KMS-11 (cell line): ENCODE measurements around the gene CRACDL.

Experiments used
- H2AFZ ChIP-seq: fragments of 200-600 bp; sonication (generic); 2 replicates; pipeline ENCODE4 v1.6.1; 2016; ENCODE audit warnings: antibody characterized with exemption, mixed run types, low read depth
- H3K27ac ChIP-seq: fragments of 200-600 bp; sonication (generic); 2 replicates; pipeline ENCODE4 v1.6.1; 2016; ENCODE audit warnings: mild to moderate bottlenecking, mixed run types
- H3K27me3 ChIP-seq: fragments of 200-600 bp; sonication (generic); 2 replicates; pipeline ENCODE4 v1.6.1; 2017; ENCODE audit warnings: mild to moderate bottlenecking, low read depth, mixed run types, moderate library complexity; ENCODE audit not compliant: insufficient read depth
- H3K36me3 ChIP-seq: fragments of 200-600 bp; sonication (generic); 2 replicates; pipeline ENCODE4 v1.6.1; 2017; ENCODE audit warnings: mild to moderate bottlenecking, mixed run types; ENCODE audit not compliant: insufficient read depth
- H3K4me1 ChIP-seq: fragments of 200-600 bp; sonication (generic); 2 replicates; pipeline ENCODE4 v1.6.1; 2016; ENCODE audit warnings: mild to moderate bottlenecking, low read depth, mixed run types; ENCODE audit not compliant: poor library complexity, severe bottlenecking
- H3K4me2 ChIP-seq: fragments of 200-600 bp; sonication (generic); 2 replicates; pipeline ENCODE4 v1.7.0; 2016; ENCODE audit warnings: mild to moderate bottlenecking, mixed run types
- H3K4me3 ChIP-seq: fragments of 200-600 bp; sonication (generic); IDR thresholded peaks from 2 replicates; pipeline ENCODE4 v1.6.1; 2017; ENCODE audit warnings: low read depth, low read length, mixed read lengths; ENCODE audit not compliant: insufficient read depth
- H3K79me2 ChIP-seq: fragments of 200-600 bp; sonication (generic); 2 replicates; pipeline ENCODE4 v1.6.1; 2016; ENCODE audit warnings: low read depth, mixed run types; ENCODE audit not compliant: insufficient read depth
- H3K9ac ChIP-seq: fragments of 200-600 bp; sonication (generic); 2 replicates; pipeline ENCODE4 v1.6.1; 2016; ENCODE audit warnings: mild to moderate bottlenecking, mixed run types
- H4K20me1 ChIP-seq: fragments of 200-600 bp; sonication (generic); 2 replicates; pipeline ENCODE4 v1.6.1; 2016; ENCODE audit warnings: mild to moderate bottlenecking, mixed run types; ENCODE audit not compliant: insufficient read depth
- TF ChIP-seq, protein P1 (sequence below): fragments of 200-600 bp; sonication (generic); conservative IDR thresholded peaks from 2 replicates; pipeline ENCODE4 v1.6.1; 2017; ENCODE audit warnings: low read depth, mild to moderate bottlenecking, antibody characterized with exemption, low read length, moderate library complexity, mixed read lengths

The CRACDL gene

DNA sequence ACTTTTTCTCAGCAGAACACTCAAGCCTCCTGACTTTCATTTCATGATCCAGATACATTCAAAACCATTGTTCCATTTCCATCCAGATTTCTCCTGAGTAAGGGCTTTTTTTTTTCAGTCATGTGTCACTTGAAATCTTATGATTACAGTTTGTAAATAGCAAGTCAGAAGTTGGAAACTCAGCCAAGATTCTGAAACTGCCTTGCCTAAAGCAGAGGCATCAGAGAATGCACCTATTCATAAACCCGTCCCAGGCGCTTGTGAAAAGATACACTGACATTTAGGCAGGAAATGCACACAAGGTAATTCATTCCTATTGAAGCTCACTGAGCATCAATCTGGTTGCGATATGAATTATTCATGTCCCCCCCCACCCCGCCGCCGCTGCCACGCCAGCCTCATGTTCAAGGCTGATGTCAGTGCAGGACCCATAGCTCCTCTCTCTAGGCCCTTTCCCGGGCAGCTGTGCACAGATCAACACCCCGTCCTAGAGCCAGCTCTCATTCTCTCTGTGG lies 174.7 kb downstream of the CRACDL start:
- Histone ChIP-seq H3K4me2 (no peak overlapping the region), H3K27me3 (no peaks in the 10 kb centered on the region), H3K4me3 (no peak overlapping the region), H3K79me2 (no peaks in the 10 kb centered on the region), H2AFZ (no peak overlapping the region), H3K36me3 (no peaks in the 10 kb centered on the region), H3K9ac (no peak overlapping the region), H4K20me1 (no peaks in the 10 kb centered on the region), H3K4me1 (peaks cover 36% of the 10 kb centered on the region), H3K27ac (no peak overlapping the region)
- TF ChIP-seq, protein P1, sequence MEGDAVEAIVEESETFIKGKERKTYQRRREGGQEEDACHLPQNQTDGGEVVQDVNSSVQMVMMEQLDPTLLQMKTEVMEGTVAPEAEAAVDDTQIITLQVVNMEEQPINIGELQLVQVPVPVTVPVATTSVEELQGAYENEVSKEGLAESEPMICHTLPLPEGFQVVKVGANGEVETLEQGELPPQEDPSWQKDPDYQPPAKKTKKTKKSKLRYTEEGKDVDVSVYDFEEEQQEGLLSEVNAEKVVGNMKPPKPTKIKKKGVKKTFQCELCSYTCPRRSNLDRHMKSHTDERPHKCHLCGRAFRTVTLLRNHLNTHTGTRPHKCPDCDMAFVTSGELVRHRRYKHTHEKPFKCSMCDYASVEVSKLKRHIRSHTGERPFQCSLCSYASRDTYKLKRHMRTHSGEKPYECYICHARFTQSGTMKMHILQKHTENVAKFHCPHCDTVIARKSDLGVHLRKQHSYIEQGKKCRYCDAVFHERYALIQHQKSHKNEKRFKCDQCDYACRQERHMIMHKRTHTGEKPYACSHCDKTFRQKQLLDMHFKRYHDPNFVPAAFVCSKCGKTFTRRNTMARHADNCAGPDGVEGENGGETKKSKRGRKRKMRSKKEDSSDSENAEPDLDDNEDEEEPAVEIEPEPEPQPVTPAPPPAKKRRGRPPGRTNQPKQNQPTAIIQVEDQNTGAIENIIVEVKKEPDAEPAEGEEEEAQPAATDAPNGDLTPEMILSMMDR = no peak

DNA sequence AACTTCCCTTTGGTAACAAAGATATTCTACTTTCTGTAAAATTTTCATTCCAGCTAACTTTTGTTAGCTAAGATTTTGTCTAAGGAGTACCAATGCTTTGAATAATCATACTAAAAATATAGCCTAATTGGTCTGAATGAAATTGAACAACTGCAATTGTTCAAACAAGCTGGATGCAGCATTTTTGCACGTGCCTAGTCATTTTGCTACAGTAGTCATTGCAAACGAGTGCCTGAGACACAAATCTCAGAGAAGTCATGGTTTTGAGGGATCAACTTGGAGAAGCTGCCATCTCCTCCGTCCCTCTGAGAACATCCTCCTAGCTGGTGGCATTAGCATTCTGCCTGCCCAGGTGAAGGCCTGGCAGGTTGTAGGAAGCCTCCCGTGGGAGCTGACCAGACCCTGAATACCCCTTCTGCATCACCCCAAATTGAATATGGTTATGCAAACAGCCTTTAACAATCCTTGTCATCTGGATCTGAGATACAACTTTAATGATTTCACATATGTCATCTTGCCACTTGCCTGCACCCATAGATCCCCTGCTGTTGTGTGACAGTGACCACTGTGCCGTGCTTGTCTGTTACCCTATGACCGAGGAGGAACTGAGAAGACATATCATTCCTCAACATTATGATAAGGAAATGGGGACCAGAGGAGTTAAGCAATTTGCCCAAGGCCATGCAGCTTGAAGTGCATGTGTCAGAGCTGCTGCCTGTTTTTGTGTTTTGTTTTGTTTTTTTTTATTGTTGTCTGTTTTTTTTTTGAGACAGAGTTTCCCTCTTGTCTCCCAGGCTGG lies 176.0 kb downstream of the CRACDL start:
- Histone ChIP-seq H3K27ac (no peak overlapping the region), H3K79me2 (no peaks in the 10 kb centered on the region), H2AFZ (no peak overlapping the region), H3K4me3 (no peak overlapping the region), H3K36me3 (no peaks in the 10 kb centered on the region), H3K4me1 (peaks cover 23% of the 10 kb centered on the region), H3K9ac (no peak overlapping the region), H4K20me1 (no peaks in the 10 kb centered on the region), H3K4me2 (no peak overlapping the region), H3K27me3 (no peaks in the 10 kb centered on the region)
- TF ChIP-seq, protein P1 = no peak

DNA sequence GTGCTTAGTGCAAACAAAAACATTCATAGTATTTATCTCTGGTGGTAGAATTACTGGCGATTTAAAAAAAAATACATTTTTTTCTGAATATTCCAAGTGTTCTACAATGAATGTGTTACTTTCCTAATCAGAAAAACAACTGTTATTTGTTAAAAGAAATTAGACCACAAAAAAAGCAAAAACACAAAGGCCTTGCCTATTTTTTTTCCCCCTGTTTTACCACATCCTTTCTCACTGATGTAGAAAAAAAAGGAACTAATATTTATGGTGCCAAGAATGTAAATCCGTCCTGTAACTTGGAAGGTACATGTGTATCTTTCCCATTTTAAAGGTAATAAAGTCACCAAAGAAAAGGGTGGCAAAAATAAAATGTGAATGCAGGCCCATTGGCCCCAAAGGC lies 176.7 kb downstream of the CRACDL start:
- H3K9ac ChIP-seq = no peak overlapping the region
- H3K4me3 ChIP-seq = no peak overlapping the region
- no peaks in the 10 kb centered on the region for H4K20me1 ChIP-seq
- H3K79me2 ChIP-seq = no peaks in the 10 kb centered on the region
- no peaks in the 10 kb centered on the region for H3K36me3 ChIP-seq
- TF ChIP-seq, protein P1 = no peak
- H3K27ac ChIP-seq = no peak overlapping the region
- no peak overlapping the region for H2AFZ ChIP-seq
- peaks cover 21% of the 10 kb centered on the region for H3K4me1 ChIP-seq
- no peaks in the 10 kb centered on the region for H3K27me3 ChIP-seq
- no peak overlapping the region for H3K4me2 ChIP-seq

DNA sequence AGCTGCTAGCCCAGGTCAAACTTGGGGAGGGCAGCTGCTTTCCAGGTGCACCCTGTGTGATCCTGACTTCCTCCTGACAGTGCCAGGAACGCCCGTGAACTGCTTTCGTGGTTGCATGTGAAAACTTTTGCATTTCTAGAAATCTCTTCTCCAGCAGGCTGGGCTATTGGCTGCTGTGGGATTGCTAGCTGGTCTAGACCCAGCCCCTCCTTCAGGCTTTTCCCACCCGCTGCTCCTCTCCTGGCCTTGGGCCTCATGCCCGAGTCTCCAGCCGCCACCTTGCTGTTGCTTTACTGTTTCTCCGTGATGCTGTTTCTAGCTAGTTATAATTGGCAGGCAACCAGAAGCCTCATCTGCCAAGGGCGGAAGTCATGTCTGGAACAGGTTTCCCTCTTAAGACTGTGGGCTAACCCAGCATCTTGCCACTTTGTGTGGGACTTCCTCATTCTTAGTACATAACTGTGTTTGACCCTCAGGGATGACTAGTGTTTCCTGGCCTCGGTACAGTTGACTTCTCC lies 178.1 kb downstream of the CRACDL start:
- H3K27me3 ChIP-seq = no peaks in the 10 kb centered on the region
- H4K20me1 ChIP-seq = no peaks in the 10 kb centered on the region
- H3K9ac ChIP-seq = no peak overlapping the region
- no peaks in the 10 kb centered on the region for H3K36me3 ChIP-seq
- no peak overlapping the region for H2AFZ ChIP-seq
- peaks cover 12% of the 10 kb centered on the region for H3K4me1 ChIP-seq
- H3K79me2 ChIP-seq = no peaks in the 10 kb centered on the region
- TF ChIP-seq, protein P1 = no peak
- H3K4me3 ChIP-seq = no peak overlapping the region
- no peak overlapping the region for H3K27ac ChIP-seq
- H3K4me2 ChIP-seq = no peak overlapping the region
